Smooth muscle cell (in vitro differentiated cells): ENCODE results near the gene PCDHGB5. TPM values are rescaled to one million over a fixed set of nuclear protein-coding genes. Genes with fewer than 3 reads are reported as not detected.
A peak's percentile ranks its signal among the peaks of the same experiment; 100 is the strongest.

Experiments
- DNase-seq: peaks from one replicate; lab custom pipeline; 2025; ENCODE audit not compliant: unreplicated experiment; lab: John Stamatoyannopoulos, UW
- H2AFZ ChIP-seq: fragments of 200-600 bp; sonication (generic); 2 replicates; pipeline ENCODE4 v1.6.0; 2016; ENCODE audit warnings: antibody characterized with exemption, low read depth, mild to moderate bottlenecking
- H3F3A ChIP-seq: fragments of 200-600 bp; sonication (generic); 2 replicates; pipeline ENCODE4 v1.6.0; 2017; ENCODE audit warnings: antibody characterized with exemption, low read depth
- H3K27ac ChIP-seq: fragments of 200-600 bp; sonication (generic); 2 replicates; pipeline ENCODE4 v1.5.1; 2016; ENCODE audit warnings: low read depth, mild to moderate bottlenecking
- H3K27me3 ChIP-seq: fragments of 200-600 bp; sonication (generic); 2 replicates; pipeline ENCODE4 v1.6.1; 2016; ENCODE audit warnings: low read depth, mild to moderate bottlenecking
- H3K36me3 ChIP-seq: fragments of 200-600 bp; sonication (generic); 2 replicates; pipeline ENCODE4 v1.5.1; 2016; ENCODE audit warnings: low read depth
- H3K4me1 ChIP-seq: fragments of 200-600 bp; sonication (generic); 2 replicates; pipeline ENCODE4 v1.5.1; 2016; ENCODE audit warnings: low read depth
- H3K4me2 ChIP-seq: fragments of 200-600 bp; sonication (generic); 2 replicates; pipeline ENCODE4 v1.6.0; 2016; ENCODE audit warnings: mild to moderate bottlenecking
- H3K4me3 ChIP-seq: fragments of 200-600 bp; sonication (generic); 2 replicates; pipeline ENCODE4 v1.5.1; 2016; ENCODE audit warnings: mild to moderate bottlenecking
- H3K79me2 ChIP-seq: fragments of 200-600 bp; sonication (generic); 2 replicates; pipeline ENCODE4 v1.6.0; 2016; ENCODE audit warnings: low read depth, mild to moderate bottlenecking
- H3K9ac ChIP-seq: fragments of 200-600 bp; sonication (generic); 2 replicates; pipeline ENCODE4 v1.6.0; 2016; ENCODE audit warnings: low read depth
- H3K9me3 ChIP-seq: fragments of 200-600 bp; sonication (generic); replicated peaks from 2 replicates; pipeline ENCODE4 v1.5.1; 2016; ENCODE audit warnings: low read depth
- H4K20me1 ChIP-seq: fragments of 200-600 bp; sonication (generic); 2 replicates; pipeline ENCODE4 v1.6.0; 2016; ENCODE audit warnings: low read depth
- WGBS: methylation state at CpG from one replicate; pipeline ENCODE4 v1.1.7; 2016; ENCODE audit warnings: low lambda C conversion rate; 5-methylcytosine and 5-hydroxymethylcytosine counted together
- polyA plus RNA-seq: library from polyadenylated mRNA; unstranded; fragments of >200 nt; fragmentation: Nextera tagmentation; extraction: Ambion mirVana; gene quantifications from 2 replicates; pipeline ENCODE4 v1.2.1, GENCODE V29; 2016
- total RNA-seq: library from RNA; depleted of rRNA; stranded (reverse); fragments of >200 nt; gene quantifications from 2 replicates; pipeline ENCODE4 v1.2.3, GENCODE V29; 2014
- TF ChIP-seq, protein P1 (sequence below): fragments of 200-600 bp; sonication (generic); IDR thresholded peaks from 2 replicates; pipeline ENCODE4 v1.5.1; 2017; ENCODE audit warnings: borderline replicate concordance, mild to moderate bottlenecking, antibody characterized with exemption; ENCODE audit not compliant: insufficient read depth, poor library complexity, severe bottlenecking

PCDHGB5 gene
- total and polyA plus RNA-seq, 2 experiments from 2014 or later = 3.3 to 4.2 TPM

DNA sequence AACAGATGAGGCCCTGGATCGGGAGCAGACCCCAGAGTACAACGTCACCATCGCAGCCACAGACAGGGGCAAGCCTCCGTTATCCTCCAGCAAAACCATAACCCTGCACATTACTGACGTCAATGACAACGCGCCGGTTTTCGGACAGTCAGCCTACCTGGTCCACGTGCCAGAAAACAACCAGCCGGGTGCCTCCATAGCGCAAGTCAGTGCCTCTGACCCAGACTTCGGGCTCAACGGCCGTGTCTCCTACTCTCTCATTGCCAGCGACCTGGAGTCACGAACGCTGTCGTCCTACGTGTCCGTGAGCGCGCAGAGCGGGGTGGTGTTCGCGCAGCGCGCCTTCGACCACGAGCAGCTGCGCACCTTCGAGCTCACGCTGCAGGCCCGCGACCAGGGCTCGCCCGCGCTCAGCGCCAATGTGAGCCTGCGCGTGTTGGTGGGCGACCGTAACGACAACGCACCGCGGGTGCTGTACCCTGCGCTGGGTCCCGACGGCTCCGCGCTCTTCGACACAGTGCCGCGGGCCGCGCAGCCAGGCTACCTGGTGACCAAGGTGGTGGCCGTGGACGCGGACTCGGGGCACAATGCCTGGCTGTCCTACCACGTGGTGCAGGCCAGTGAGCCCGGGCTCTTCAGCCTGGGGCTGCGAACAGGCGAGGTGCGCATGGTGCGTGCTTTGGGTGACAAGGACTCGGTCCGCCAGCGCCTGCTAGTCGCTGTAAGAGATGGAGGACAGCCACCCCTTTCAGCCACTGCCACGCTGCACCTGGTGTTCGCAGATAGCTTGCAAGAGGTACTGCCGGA is 21.5 kb downstream of the PCDHGB5 start:
- peaks cover 5% of the 10 kb centered on the region for H3K4me1 ChIP-seq
- no peak overlapping the region for H3K4me3 ChIP-seq
- peaks cover 47% of the 10 kb centered on the region for H3K36me3 ChIP-seq
- H3K27ac ChIP-seq = no peak overlapping the region
- no peak overlapping the region for H3K9ac ChIP-seq
- peaks cover 34% of the 10 kb centered on the region for H3K9me3 ChIP-seq
- H2AFZ ChIP-seq = no peak overlapping the region
- no peak overlapping the region for H3K4me2 ChIP-seq
- no peaks in the 10 kb centered on the region for H4K20me1 ChIP-seq
- H3K27me3 ChIP-seq = no peaks in the 10 kb centered on the region
- no peak for DNase-seq
- WGBS = 97% methylated on average over 63 of the region's 74 CpGs
- H3F3A ChIP-seq = peaks cover 5% of the 10 kb centered on the region
- peaks cover 75% of the 10 kb centered on the region for H3K79me2 ChIP-seq
- TF ChIP-seq, protein P1, sequence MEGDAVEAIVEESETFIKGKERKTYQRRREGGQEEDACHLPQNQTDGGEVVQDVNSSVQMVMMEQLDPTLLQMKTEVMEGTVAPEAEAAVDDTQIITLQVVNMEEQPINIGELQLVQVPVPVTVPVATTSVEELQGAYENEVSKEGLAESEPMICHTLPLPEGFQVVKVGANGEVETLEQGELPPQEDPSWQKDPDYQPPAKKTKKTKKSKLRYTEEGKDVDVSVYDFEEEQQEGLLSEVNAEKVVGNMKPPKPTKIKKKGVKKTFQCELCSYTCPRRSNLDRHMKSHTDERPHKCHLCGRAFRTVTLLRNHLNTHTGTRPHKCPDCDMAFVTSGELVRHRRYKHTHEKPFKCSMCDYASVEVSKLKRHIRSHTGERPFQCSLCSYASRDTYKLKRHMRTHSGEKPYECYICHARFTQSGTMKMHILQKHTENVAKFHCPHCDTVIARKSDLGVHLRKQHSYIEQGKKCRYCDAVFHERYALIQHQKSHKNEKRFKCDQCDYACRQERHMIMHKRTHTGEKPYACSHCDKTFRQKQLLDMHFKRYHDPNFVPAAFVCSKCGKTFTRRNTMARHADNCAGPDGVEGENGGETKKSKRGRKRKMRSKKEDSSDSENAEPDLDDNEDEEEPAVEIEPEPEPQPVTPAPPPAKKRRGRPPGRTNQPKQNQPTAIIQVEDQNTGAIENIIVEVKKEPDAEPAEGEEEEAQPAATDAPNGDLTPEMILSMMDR = no peak

DNA sequence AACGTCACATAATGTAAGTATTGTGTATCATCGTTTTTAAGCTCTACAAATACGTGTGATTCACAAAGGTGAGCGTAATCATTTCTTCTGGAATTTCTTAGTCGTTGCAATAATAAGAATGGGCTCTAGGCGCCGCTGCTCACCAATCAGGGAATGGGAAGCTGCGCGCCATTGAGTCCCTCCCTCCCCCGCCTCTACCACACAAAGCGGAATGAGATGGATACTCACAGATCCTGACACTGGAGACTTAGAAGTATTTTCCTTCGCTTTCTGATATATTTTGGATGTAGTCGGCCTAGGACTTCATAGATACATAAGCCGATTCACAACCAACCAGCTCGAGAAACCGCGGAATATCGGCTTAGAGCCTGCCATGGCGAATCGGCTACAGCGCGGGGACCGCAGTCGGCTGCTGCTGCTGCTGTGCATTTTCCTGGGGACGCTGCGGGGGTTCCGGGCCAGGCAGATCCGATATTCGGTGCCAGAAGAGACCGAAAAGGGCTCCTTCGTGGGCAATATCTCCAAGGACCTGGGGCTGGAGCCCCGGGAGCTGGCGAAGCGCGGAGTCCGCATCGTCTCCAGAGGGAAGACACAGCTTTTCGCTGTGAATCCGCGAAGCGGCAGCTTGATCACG is 23.2 kb downstream of the PCDHGB5 start, which contains the start of gene PCDHGA11:
PCDHGA11 (plus strand) TSS at position 197 of the 634 bp plus-strand sequence; CDS start at position 374, 177 bp downstream.
- TF ChIP-seq, protein P1 = peak; percentile 30
- H3K9me3 ChIP-seq = peaks cover 51% of the 10 kb centered on the region

DNA sequence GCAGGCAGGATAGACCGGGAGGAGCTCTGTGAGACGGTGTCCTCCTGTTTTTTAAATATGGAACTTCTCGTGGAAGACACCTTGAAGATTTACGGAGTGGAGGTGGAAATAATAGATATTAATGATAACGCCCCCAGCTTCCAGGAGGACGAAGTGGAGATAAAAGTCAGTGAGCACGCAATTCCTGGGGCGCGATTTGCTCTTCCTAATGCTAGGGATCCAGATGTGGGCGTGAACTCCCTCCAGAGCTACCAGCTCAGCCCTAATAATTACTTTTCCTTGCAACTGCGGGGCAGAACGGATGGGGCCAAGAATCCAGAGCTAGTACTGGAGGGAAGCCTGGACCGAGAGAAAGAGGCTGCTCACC is 23.7 kb downstream of the PCDHGB5 start:
- H3K9ac ChIP-seq = no peak overlapping the region

More for the DNA sequence above, 23.2 kb downstream of the PCDHGB5 start, which contains the start of gene PCDHGA11:
- peaks cover 57% of the 10 kb centered on the region for H3K36me3 ChIP-seq
- H3K79me2 ChIP-seq = peaks cover 79% of the 10 kb centered on the region
- 38% methylated on average over 42 of the region's 42 CpGs for whole genome bisulfite sequencing
- H3K4me1 ChIP-seq = peaks cover 5% of the 10 kb centered on the region
- H3K4me2 ChIP-seq = peak within 1 kb of the TSS; percentile 67
- no peaks in the 10 kb centered on the region for H4K20me1 ChIP-seq
- H3K27me3 ChIP-seq = no peaks in the 10 kb centered on the region
- peak within 1 kb of the TSS; percentile 50 for H3K4me3 ChIP-seq
- no peak for DNase-seq
- peak within 1 kb of the TSS; percentile 19 for H3K9ac ChIP-seq
- H3F3A ChIP-seq = peaks cover 5% of the 10 kb centered on the region
- no peak within 1 kb of the TSS for H3K27ac ChIP-seq
- H2AFZ ChIP-seq = peak within 1 kb of the TSS; percentile 44

More for the DNA sequence above, 23.7 kb downstream of the PCDHGB5 start:
- TF ChIP-seq, protein P1 = no peak
- peaks cover 55% of the 10 kb centered on the region for H3K36me3 ChIP-seq
- 63% methylated on average over 13 of the region's 13 CpGs for WGBS
- H3K4me1 ChIP-seq = peaks cover 5% of the 10 kb centered on the region
- H3K4me3 ChIP-seq = peak overlapping the region; percentile 50
- no peak for DNase-seq
- H2AFZ ChIP-seq = peak overlapping the region; percentile 44
- peaks cover 5% of the 10 kb centered on the region for H3F3A ChIP-seq
- peaks cover 75% of the 10 kb centered on the region for H3K79me2 ChIP-seq
- H3K9me3 ChIP-seq = peaks cover 56% of the 10 kb centered on the region
- no peak overlapping the region for H3K27ac ChIP-seq
- H4K20me1 ChIP-seq = no peaks in the 10 kb centered on the region
- peak overlapping the region; percentile 67 for H3K4me2 ChIP-seq
- no peaks in the 10 kb centered on the region for H3K27me3 ChIP-seq
